ENCODE results near the gene SAMD4A. TPM values are rescaled to one million over a fixed set of nuclear protein-coding genes. Genes with fewer than 3 reads are reported as not detected.

The SAMD4A gene
- total and polyA plus RNA-seq, 2 donors, result 1.7 to 2.8 TPM

DNA sequence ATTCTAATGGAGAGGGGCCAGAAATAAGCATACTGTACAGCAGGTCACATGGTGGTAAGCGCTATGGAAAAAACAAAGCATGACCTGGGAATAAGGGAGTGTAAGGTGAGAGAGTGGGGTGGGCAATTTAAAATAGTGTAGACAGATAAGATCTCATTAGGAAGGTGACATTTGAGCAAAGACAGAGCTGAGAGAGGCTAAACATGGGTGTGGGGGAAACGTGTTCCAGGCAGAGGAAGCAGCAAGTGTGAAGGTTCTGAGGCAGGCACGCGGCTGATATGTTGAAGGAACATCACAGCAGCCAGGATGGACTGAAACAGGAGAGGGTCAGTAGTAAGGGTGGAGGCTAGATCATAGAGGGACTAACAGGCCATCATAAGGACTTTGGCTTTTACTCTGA lies 126.8 kb downstream of the SAMD4A start:
- H3K27me3 ChIP-seq (ENCODE audit: control insufficient read depth in 2 of 2, insufficient read depth in 1 of 2, low read length in 1 of 2), result no peaks in the 10 kb centered on the region
- no peaks in the 10 kb centered on the region for H3K9me3 ChIP-seq (ENCODE audit: control insufficient read depth in 2 of 2, insufficient read depth in 1 of 2, low read length in 1 of 2)
- H3K27ac ChIP-seq (ENCODE audit: low read depth in 1 of 2, low read length in 1 of 2), result no peak overlapping the region
- 95% methylated on average over 4 of the region's 4 CpGs for WGBS
- H3K36me3 ChIP-seq (ENCODE audit: control insufficient read depth in 2 of 2, insufficient read depth in 2 of 2, low read length in 1 of 2), result no peaks in the 10 kb centered on the region
- H3K4me3 ChIP-seq (ENCODE audit: low read length in 2 of 2), result no peak overlapping the region
- H3K4me1 ChIP-seq (ENCODE audit: control insufficient read depth in 2 of 2, insufficient read depth in 2 of 2, low read length in 2 of 2), result peaks cover 0 to 2% of the 10 kb centered on the region in 2 donors
- DNase-seq (ENCODE audit: low read depth in 6 of 9, low spot score in 9 of 9), result no peak

DNA sequence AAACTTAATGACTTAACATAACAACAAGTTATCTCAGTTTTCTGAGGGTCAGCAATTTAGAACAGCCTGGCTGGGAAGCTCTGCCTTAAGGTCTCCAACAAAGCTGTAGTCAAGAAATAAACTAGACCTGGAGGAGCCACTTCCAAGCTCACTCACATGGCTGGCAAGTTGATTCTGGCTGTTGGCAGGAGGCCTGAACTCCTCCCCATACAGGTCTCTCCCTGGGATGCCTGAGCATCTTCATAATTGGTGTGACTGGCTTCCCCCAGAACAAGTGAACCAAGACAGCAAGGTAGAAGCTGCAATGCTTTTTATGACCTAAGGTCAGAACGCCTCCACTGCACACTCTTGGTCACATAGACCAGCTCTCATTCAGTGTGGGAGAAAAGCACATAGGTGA lies 128.3 kb downstream of the SAMD4A start:
- no peak overlapping the region for H3K4me3 ChIP-seq (ENCODE audit: low read length in 2 of 2)
- H3K27me3 ChIP-seq (ENCODE audit: control insufficient read depth in 2 of 2, insufficient read depth in 1 of 2, low read length in 1 of 2), result no peaks in the 10 kb centered on the region
- 100% methylated on average over 1 of the region's 1 CpG for WGBS
- H3K4me1 ChIP-seq (ENCODE audit: control insufficient read depth in 2 of 2, insufficient read depth in 2 of 2, low read length in 2 of 2), result peaks cover 0 to 2% of the 10 kb centered on the region in 2 donors
- no peak for DNase-seq (ENCODE audit: low read depth in 6 of 9, low spot score in 9 of 9)
- no peaks in the 10 kb centered on the region for H3K9me3 ChIP-seq (ENCODE audit: control insufficient read depth in 2 of 2, insufficient read depth in 1 of 2, low read length in 1 of 2)
- no peaks in the 10 kb centered on the region for H3K36me3 ChIP-seq (ENCODE audit: control insufficient read depth in 2 of 2, insufficient read depth in 2 of 2, low read length in 1 of 2)
- no peak overlapping the region for H3K27ac ChIP-seq (ENCODE audit: low read depth in 1 of 2, low read length in 1 of 2)

DNA sequence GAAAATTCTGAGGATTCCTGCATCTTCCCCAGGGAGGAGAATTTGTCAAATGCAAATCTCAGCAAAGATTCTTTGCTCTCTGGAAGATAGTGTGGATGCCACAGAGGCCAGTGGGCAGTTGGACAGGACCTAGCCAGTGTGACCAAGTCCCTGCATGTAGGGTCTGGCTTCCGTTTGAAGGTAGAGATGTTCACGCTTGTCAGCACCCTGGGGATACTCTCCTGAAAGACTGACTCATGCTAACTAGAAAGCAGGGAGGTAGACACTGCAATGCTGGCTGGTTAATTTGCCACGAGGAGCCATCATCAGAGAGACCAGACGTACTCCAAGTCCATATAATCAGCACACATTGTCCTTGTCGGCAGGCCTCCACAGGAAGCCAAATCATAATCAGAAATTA lies 130.1 kb downstream of the SAMD4A start:
- no peak overlapping the region for H3K4me3 ChIP-seq (ENCODE audit: low read length in 2 of 2)
- 98% methylated on average over 5 of the region's 5 CpGs for WGBS
- no peaks in the 10 kb centered on the region for H3K9me3 ChIP-seq (ENCODE audit: control insufficient read depth in 2 of 2, insufficient read depth in 1 of 2, low read length in 1 of 2)
- H3K27me3 ChIP-seq (ENCODE audit: control insufficient read depth in 2 of 2, insufficient read depth in 1 of 2, low read length in 1 of 2), result no peaks in the 10 kb centered on the region
- no peak overlapping the region for H3K27ac ChIP-seq (ENCODE audit: low read depth in 1 of 2, low read length in 1 of 2)
- H3K4me1 ChIP-seq (ENCODE audit: control insufficient read depth in 2 of 2, insufficient read depth in 2 of 2, low read length in 2 of 2), result no peaks in the 10 kb centered on the region
- no peaks in the 10 kb centered on the region for H3K36me3 ChIP-seq (ENCODE audit: control insufficient read depth in 2 of 2, insufficient read depth in 2 of 2, low read length in 1 of 2)
- DNase-seq (ENCODE audit: low read depth in 6 of 9, low spot score in 9 of 9), result no peak

DNA sequence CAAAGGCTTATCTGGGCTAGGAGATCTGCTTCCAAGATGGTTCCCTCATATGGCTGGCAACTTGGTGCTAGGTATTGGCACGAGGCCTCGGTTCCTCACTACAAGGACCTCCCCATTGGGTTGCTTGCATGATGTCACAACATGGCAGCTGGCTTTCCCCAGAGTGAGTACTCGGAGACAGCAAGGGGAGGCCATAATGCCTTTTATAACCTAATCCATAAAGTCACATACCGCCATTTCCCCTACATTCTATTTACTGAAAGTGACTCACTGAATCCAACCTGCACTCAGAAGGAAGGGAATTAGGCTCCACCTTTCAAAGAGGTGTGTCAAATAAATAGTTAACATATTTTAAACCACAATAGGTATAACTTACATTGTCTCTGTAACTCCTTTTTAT lies 130.9 kb downstream of the SAMD4A start:
- Histone ChIP-seq H3K36me3 (ENCODE audit: control insufficient read depth in 2 of 2, insufficient read depth in 2 of 2, low read length in 1 of 2) (no peaks in the 10 kb centered on the region), H3K27me3 (ENCODE audit: control insufficient read depth in 2 of 2, insufficient read depth in 1 of 2, low read length in 1 of 2) (no peaks in the 10 kb centered on the region), H3K4me1 (ENCODE audit: control insufficient read depth in 2 of 2, insufficient read depth in 2 of 2, low read length in 2 of 2) (no peaks in the 10 kb centered on the region), H3K9me3 (ENCODE audit: control insufficient read depth in 2 of 2, insufficient read depth in 1 of 2, low read length in 1 of 2) (no peaks in the 10 kb centered on the region), H3K4me3 (ENCODE audit: low read length in 2 of 2) (no peak overlapping the region), H3K27ac (ENCODE audit: low read depth in 1 of 2, low read length in 1 of 2) (no peak overlapping the region)
- DNase-seq (ENCODE audit: low read depth in 6 of 9, low spot score in 9 of 9), result no peak
- 98% methylated on average over 4 of the region's 4 CpGs for WGBS

DNA sequence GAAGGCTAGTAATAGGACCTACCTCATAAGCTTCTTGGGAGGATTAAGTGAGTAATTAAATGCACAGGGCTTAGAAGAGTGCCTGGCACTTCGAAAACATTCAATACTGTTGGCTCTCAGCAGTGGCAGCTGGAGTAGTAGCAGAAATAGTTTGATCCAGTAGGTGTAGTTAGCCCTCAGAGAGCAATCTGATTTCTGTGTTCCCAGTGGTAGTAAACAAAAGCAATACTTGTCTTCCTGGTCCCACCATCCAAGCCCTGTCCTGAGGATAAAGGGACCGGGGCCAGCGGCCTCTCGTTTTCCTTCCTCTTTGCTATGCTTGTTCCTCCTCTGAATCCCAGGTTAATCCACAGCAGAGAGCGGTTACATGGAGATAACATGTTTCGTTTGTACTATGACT lies 131.6 kb downstream of the SAMD4A start:
- Histone ChIP-seq H3K36me3 (ENCODE audit: control insufficient read depth in 2 of 2, insufficient read depth in 2 of 2, low read length in 1 of 2) (no peaks in the 10 kb centered on the region), H3K9me3 (ENCODE audit: control insufficient read depth in 2 of 2, insufficient read depth in 1 of 2, low read length in 1 of 2) (no peaks in the 10 kb centered on the region), H3K4me3 (ENCODE audit: low read length in 2 of 2) (no peak overlapping the region), H3K4me1 (ENCODE audit: control insufficient read depth in 2 of 2, insufficient read depth in 2 of 2, low read length in 2 of 2) (no peaks in the 10 kb centered on the region), H3K27me3 (ENCODE audit: control insufficient read depth in 2 of 2, insufficient read depth in 1 of 2, low read length in 1 of 2) (no peaks in the 10 kb centered on the region), H3K27ac (ENCODE audit: low read depth in 1 of 2, low read length in 1 of 2) (no peak overlapping the region)
- 90% methylated on average over 6 of the region's 6 CpGs for WGBS
- DNase-seq (ENCODE audit: low read depth in 6 of 9, low spot score in 9 of 9), result no peak

DNA sequence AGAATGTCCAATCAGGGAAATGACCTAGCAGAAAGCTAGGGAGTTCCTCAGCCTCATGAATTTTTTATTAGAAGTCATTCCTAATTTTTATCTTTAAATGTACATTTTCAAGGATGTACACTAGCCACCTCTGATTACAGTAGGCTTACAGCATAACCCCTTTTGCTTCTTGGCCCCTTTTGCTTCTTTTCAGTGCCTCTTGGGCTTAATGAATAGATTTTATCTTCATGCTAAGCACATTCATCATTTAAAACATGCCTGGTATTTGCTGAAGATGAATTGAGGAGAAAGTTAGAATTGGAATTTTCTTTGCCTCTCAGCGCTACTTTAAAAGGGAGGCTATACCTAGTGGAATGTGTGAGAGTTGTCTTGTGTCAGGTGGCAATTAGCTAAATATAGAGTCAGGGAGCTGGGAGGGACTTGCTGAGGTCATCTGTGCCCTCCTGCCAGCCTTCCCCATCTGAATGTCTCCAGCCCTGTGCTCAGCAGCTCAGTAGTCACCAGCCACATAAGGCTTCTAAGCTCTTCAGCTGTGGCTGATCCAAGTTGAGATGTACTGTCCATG lies 132.1 kb downstream of the SAMD4A start:
- DNase-seq (ENCODE audit: low read depth in 6 of 9, low spot score in 9 of 9), result no peak
- Histone ChIP-seq H3K27me3 (ENCODE audit: control insufficient read depth in 2 of 2, insufficient read depth in 1 of 2, low read length in 1 of 2) (no peaks in the 10 kb centered on the region), H3K4me3 (ENCODE audit: low read length in 2 of 2) (no peak overlapping the region), H3K9me3 (ENCODE audit: control insufficient read depth in 2 of 2, insufficient read depth in 1 of 2, low read length in 1 of 2) (no peaks in the 10 kb centered on the region), H3K4me1 (ENCODE audit: control insufficient read depth in 2 of 2, insufficient read depth in 2 of 2, low read length in 2 of 2) (no peaks in the 10 kb centered on the region), H3K27ac (ENCODE audit: low read depth in 1 of 2, low read length in 1 of 2) (no peak overlapping the region), H3K36me3 (ENCODE audit: control insufficient read depth in 2 of 2, insufficient read depth in 2 of 2, low read length in 1 of 2) (no peaks in the 10 kb centered on the region)
- WGBS, result 96% methylated on average over 1 of the region's 1 CpG

DNA sequence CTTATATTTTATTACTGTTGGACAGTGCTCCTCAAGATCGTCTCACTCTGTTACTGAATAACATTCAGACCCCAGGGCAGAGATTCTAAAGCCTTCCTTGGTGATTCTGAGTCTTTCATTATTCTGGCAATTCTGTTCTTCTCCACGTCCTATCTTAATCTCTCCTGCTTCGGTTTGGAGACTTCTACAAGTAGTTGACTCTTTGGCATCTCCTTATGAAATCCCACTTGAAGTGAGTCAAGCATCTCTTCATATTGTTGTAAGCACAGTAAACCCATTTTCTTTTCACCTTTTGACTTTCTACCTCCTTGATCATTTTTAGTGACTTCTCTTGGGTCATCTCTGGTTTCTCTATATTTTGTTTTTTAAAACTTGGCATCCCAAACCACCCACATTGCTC lies 132.8 kb downstream of the SAMD4A start:
- Histone ChIP-seq H3K9me3 (ENCODE audit: control insufficient read depth in 2 of 2, insufficient read depth in 1 of 2, low read length in 1 of 2) (no peaks in the 10 kb centered on the region), H3K27me3 (ENCODE audit: control insufficient read depth in 2 of 2, insufficient read depth in 1 of 2, low read length in 1 of 2) (no peaks in the 10 kb centered on the region), H3K4me3 (ENCODE audit: low read length in 2 of 2) (no peak overlapping the region), H3K36me3 (ENCODE audit: control insufficient read depth in 2 of 2, insufficient read depth in 2 of 2, low read length in 1 of 2) (no peaks in the 10 kb centered on the region), H3K4me1 (ENCODE audit: control insufficient read depth in 2 of 2, insufficient read depth in 2 of 2, low read length in 2 of 2) (no peaks in the 10 kb centered on the region), H3K27ac (ENCODE audit: low read depth in 1 of 2, low read length in 1 of 2) (no peak overlapping the region)
- no peak for DNase-seq (ENCODE audit: low read depth in 6 of 9, low spot score in 9 of 9)
- WGBS, result 98% methylated on average over 3 of the region's 3 CpGs

DNA sequence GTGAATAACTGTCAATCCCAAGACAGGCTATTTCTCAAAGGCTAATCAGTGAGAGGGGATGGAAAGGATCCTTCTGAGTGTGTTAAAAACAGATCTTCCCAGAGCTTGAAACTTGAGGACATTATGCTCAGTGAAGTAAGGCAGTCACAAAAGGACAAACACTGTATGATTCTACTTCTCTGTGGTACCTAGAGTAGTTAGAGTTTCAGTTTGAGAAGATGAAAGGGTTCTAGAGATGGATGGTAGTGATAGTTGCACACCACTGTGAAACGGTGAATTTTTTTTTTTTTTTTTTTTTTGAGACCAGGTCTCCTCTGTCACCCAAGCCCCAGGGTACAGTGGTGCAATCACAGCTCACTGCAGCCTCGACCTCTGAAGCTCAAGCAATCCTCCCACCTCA lies 133.8 kb downstream of the SAMD4A start:
- no peak for DNase-seq (ENCODE audit: low read depth in 6 of 9, low spot score in 9 of 9)
- Histone ChIP-seq H3K36me3 (ENCODE audit: control insufficient read depth in 2 of 2, insufficient read depth in 2 of 2, low read length in 1 of 2) (no peaks in the 10 kb centered on the region), H3K4me3 (ENCODE audit: low read length in 2 of 2) (no peak overlapping the region), H3K27me3 (ENCODE audit: control insufficient read depth in 2 of 2, insufficient read depth in 1 of 2, low read length in 1 of 2) (no peaks in the 10 kb centered on the region), H3K4me1 (ENCODE audit: control insufficient read depth in 2 of 2, insufficient read depth in 2 of 2, low read length in 2 of 2) (no peaks in the 10 kb centered on the region), H3K27ac (ENCODE audit: low read depth in 1 of 2, low read length in 1 of 2) (no peak overlapping the region), H3K9me3 (ENCODE audit: control insufficient read depth in 2 of 2, insufficient read depth in 1 of 2, low read length in 1 of 2) (no peaks in the 10 kb centered on the region)
- WGBS, result 79% methylated on average over 2 of the region's 2 CpGs

DNA sequence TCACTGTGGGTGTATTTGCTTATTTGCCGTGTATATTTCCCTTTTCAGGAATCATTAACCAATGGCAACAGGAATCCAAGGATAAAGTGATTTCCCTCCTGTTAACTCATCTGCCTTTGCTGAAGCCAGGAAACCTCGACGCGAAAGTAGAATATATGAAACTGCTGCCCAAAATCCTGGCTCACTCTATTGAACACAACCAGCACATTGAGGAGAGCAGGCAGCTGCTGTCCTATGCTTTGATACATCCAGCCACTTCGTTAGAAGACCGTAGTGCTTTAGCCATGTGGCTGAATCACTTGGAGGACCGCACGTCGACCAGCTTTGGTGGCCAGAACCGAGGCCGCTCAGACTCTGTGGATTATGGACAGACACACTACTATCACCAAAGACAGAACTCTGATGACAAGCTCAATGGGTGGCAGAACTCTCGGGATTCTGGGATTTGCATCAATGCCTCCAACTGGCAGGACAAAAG lies 135.1 kb downstream of the SAMD4A start:
- Histone ChIP-seq H3K27ac (ENCODE audit: low read depth in 1 of 2, low read length in 1 of 2) (no peak overlapping the region), H3K4me1 (ENCODE audit: control insufficient read depth in 2 of 2, insufficient read depth in 2 of 2, low read length in 2 of 2) (no peaks in the 10 kb centered on the region), H3K4me3 (ENCODE audit: low read length in 2 of 2) (no peak overlapping the region), H3K9me3 (ENCODE audit: control insufficient read depth in 2 of 2, insufficient read depth in 1 of 2, low read length in 1 of 2) (no peaks in the 10 kb centered on the region), H3K27me3 (ENCODE audit: control insufficient read depth in 2 of 2, insufficient read depth in 1 of 2, low read length in 1 of 2) (no peaks in the 10 kb centered on the region), H3K36me3 (ENCODE audit: control insufficient read depth in 2 of 2, insufficient read depth in 2 of 2, low read length in 1 of 2) (no peaks in the 10 kb centered on the region)
- no peak for DNase-seq (ENCODE audit: low read depth in 6 of 9, low spot score in 9 of 9)
- 97% methylated on average over 12 of the region's 12 CpGs for WGBS

DNA sequence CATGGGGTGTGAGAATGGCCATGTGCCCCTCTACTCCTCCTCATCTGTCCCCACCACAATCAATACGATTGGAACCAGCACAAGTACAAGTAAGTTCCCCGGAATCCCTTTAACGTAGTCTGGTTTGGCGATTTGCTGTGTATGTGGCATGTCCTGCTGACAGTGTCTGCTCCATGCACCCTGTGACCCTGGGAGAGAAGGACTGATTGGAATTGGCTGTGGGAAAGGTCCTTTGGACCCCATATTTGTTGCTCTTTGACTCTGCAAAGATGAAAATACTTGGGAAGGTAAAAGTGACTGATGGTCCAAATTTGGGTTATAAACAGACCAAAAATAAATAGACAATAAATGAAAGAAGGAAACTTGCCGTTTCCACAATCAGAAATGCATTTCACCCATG lies 135.6 kb downstream of the SAMD4A start:
- H3K4me3 ChIP-seq (ENCODE audit: low read length in 2 of 2), result no peak overlapping the region
- no peak overlapping the region for H3K27ac ChIP-seq (ENCODE audit: low read depth in 1 of 2, low read length in 1 of 2)
- no peaks in the 10 kb centered on the region for H3K27me3 ChIP-seq (ENCODE audit: control insufficient read depth in 2 of 2, insufficient read depth in 1 of 2, low read length in 1 of 2)
- H3K36me3 ChIP-seq (ENCODE audit: control insufficient read depth in 2 of 2, insufficient read depth in 2 of 2, low read length in 1 of 2), result no peaks in the 10 kb centered on the region
- no peaks in the 10 kb centered on the region for H3K4me1 ChIP-seq (ENCODE audit: control insufficient read depth in 2 of 2, insufficient read depth in 2 of 2, low read length in 2 of 2)
- 96% methylated on average over 5 of the region's 5 CpGs for WGBS
- no peaks in the 10 kb centered on the region for H3K9me3 ChIP-seq (ENCODE audit: control insufficient read depth in 2 of 2, insufficient read depth in 1 of 2, low read length in 1 of 2)
- DNase-seq (ENCODE audit: low read depth in 6 of 9, low spot score in 9 of 9), result no peak

All from thymus (tissue), 11 donors.